Anterior cingulate cortex (tissue), 58 donors: ENCODE results near the gene YBX1.
A peak's percentile ranks its signal among the peaks of the same experiment; 100 is the strongest.
"Not testable (repeated sequence)": the region's sequence is repeated elsewhere in the genome, so short reads cannot be mapped to it uniquely, and the experiment has no call there.

Source experiments
- DNase-seq, 58 donors: peaks; one replicate each; lab custom pipeline; 2025; lab: John Stamatoyannopoulos, UW

YBX1 gene

GRCh38 chr1:42746436-42747105 lies 64.4 kb downstream of the YBX1 start:
- no peak for DNase-seq

GRCh38 chr1:42747125-42747524 lies 64.9 kb downstream of the YBX1 start:
- peak in 26 of 58 donors; percentile 8 to 68 (median 24) for DNase-seq

GRCh38 chr1:42748021-42748420 lies 65.8 kb downstream of the YBX1 start:
- DNase-seq, result no peak

- DNase-seq, result no peak
Observed at GRCh38 chr1:42748461-42749410, 66.5 kb downstream of the YBX1 start.

GRCh38 chr1:42750041-42750440 lies 67.8 kb downstream of the YBX1 start:
- DNase-seq, result no peak

- DNase-seq, result not testable (repeated sequence)
Observed at GRCh38 chr1:42751511-42752070, 69.4 kb downstream of the YBX1 start.

GRCh38 chr1:42752284-42752683 lies 70.1 kb downstream of the YBX1 start:
- DNase-seq, result no peak

GRCh38 chr1:42753070-42753469 lies 70.9 kb downstream of the YBX1 start:
- DNase-seq, result no peak
